NCI-H226 (cell line): Measurements from ENCODE around the gene AFG1L.
"Not testable (repeated sequence)": the region's sequence is repeated elsewhere in the genome, so short reads cannot be mapped to it uniquely, and the experiment has no call there.

Experiments used
- DNase-seq: peaks from one replicate; pipeline ENCODE4 v3.0.0-alpha.2; 2015

The AFG1L gene

GRCh38 chr6:108531332-108531731, 236.5 kb downstream of the AFG1L start:
- DNase-seq, result no peak

GRCh38 chr6:108535114-108535742, 240.4 kb downstream of the AFG1L start:
- no peak for DNase-seq

- not testable (repeated sequence) for DNase-seq
These were observed 241.2 kb downstream of the AFG1L start for GRCh38 chr6:108535920-108536535.

GRCh38 chr6:108541843-108542759, 247.2 kb downstream of the AFG1L start:
- peak; percentile 39 for DNase-seq

- DNase-seq, result no peak
These were observed 248.5 kb downstream of the AFG1L start for GRCh38 chr6:108543175-108543940.

GRCh38 chr6:108544606-108545005, 249.8 kb downstream of the AFG1L start:
- no peak for DNase-seq

- DNase-seq, result no peak
These were observed 251.5 kb downstream of the AFG1L start for GRCh38 chr6:108546079-108547049.

GRCh38 chr6:108549241-108549640, 254.4 kb downstream of the AFG1L start:
- no peak for DNase-seq

GRCh38 chr6:108549741-108550140, 254.9 kb downstream of the AFG1L start:
- no peak for DNase-seq

- DNase-seq, result no peak
These were observed 255.4 kb downstream of the AFG1L start for GRCh38 chr6:108550256-108550655.

- DNase-seq, result no peak
These were observed 260.7 kb downstream of the AFG1L start for GRCh38 chr6:108555399-108556052.

GRCh38 chr6:108556250-108556649, 261.4 kb downstream of the AFG1L start:
- no peak for DNase-seq

- no peak for DNase-seq
These were observed 262.1 kb downstream of the AFG1L start for GRCh38 chr6:108556866-108557493.

GRCh38 chr6:108557494-108558371, 262.9 kb downstream of the AFG1L start:
- peak; percentile 37 for DNase-seq

- peak; percentile 98 for DNase-seq
These were observed 263.7 kb downstream of the AFG1L start for GRCh38 chr6:108558372-108559096.

GRCh38 chr6:108559097-108559883, 264.4 kb downstream of the AFG1L start:
- peak; percentile 82 for DNase-seq

- peak; percentile 64 for DNase-seq
These were observed 265.1 kb downstream of the AFG1L start for GRCh38 chr6:108559884-108560462.
